ENCODE measurements around the gene GPX3.

DNA sequence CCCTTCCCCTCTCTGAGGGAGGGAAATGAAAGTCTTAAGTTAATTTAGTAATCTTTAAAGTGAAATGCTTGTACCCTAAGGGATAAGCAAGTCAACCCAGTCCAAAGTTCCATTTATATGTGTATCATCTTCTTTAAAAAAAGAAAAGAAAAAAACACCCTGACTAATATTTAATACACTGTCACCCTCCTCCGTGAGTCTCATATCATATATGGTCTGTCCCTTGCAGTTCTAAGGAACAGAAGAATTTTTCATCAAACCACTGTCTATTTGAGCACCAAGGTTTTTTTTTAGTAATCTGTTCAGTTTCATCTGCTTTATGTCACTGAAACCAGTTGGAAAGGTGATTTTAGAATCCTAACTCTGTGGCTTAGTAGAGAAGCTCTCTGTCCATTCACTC lies 45.2 kb downstream of the GPX3 start:
- TF ChIP-seq POLR2A (IDR thresholded peaks at IDR 0.05) = no peak
- TF ChIP-seq, protein P1, sequence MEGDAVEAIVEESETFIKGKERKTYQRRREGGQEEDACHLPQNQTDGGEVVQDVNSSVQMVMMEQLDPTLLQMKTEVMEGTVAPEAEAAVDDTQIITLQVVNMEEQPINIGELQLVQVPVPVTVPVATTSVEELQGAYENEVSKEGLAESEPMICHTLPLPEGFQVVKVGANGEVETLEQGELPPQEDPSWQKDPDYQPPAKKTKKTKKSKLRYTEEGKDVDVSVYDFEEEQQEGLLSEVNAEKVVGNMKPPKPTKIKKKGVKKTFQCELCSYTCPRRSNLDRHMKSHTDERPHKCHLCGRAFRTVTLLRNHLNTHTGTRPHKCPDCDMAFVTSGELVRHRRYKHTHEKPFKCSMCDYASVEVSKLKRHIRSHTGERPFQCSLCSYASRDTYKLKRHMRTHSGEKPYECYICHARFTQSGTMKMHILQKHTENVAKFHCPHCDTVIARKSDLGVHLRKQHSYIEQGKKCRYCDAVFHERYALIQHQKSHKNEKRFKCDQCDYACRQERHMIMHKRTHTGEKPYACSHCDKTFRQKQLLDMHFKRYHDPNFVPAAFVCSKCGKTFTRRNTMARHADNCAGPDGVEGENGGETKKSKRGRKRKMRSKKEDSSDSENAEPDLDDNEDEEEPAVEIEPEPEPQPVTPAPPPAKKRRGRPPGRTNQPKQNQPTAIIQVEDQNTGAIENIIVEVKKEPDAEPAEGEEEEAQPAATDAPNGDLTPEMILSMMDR (IDR thresholded peaks at IDR 0.05) = no peak
- TF ChIP-seq EP300 (IDR thresholded peaks at IDR 0.05) = no peak
- TF ChIP-seq POLR2AphosphoS5 (IDR thresholded peaks at IDR 0.05) = no peak

All from stomach (tissue), 4 donors.